ENCODE results near the gene CASK. TPM values are rescaled to one million over a fixed set of nuclear protein-coding genes. Genes with fewer than 3 reads are reported as not detected.

Gene CASK
- total and polyA plus RNA-seq, 8 donors, result 4.7 to 42.5 (median 22.9) TPM

- WGBS, 2 donors, result 95 to 98% methylated on average over 2 of the region's 2 CpGs
These were observed 191.1 kb downstream of the CASK start for GRCh38 chrX:41732260-41732659.

DNA sequence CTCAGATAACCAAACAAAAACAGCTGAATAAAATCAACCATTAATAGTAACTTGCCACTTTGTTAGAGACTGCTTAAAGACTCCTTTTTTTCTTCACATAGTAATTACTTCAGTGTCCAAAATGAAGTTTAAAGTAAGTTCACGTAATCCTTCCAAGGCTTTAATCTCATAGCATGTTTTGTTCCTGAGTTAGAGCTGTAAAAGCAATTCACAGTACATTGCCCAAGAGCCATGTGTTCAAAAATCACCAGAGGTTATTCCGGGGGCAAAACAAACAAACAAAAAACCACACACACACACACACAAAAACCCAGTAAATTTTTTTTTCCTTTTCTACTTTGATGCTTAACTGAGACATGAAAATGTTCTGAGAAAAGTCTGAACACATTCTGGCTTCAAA, 193.3 kb downstream of the CASK start:
- Histone ChIP-seq H3K9me3 (no peaks in the 10 kb centered on the region), H3K27ac (no peak overlapping the region), H3K27me3 (peaks cover 0 to 1% (median 0%) of the 10 kb centered on the region in 4 donors), H3K36me3 (no peaks in the 10 kb centered on the region), H3K4me1 (no peaks in the 10 kb centered on the region), H3K4me3 (no peak overlapping the region)
- FAIRE-seq, result no peak
- no peak for DNase-seq
- TF ChIP-seq, protein P1, sequence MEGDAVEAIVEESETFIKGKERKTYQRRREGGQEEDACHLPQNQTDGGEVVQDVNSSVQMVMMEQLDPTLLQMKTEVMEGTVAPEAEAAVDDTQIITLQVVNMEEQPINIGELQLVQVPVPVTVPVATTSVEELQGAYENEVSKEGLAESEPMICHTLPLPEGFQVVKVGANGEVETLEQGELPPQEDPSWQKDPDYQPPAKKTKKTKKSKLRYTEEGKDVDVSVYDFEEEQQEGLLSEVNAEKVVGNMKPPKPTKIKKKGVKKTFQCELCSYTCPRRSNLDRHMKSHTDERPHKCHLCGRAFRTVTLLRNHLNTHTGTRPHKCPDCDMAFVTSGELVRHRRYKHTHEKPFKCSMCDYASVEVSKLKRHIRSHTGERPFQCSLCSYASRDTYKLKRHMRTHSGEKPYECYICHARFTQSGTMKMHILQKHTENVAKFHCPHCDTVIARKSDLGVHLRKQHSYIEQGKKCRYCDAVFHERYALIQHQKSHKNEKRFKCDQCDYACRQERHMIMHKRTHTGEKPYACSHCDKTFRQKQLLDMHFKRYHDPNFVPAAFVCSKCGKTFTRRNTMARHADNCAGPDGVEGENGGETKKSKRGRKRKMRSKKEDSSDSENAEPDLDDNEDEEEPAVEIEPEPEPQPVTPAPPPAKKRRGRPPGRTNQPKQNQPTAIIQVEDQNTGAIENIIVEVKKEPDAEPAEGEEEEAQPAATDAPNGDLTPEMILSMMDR (IDR thresholded peaks at IDR 0.05), result no peak
- intact Hi-C loops (cut with DNase I), result no loop called here
- 71% methylated on average over 2 of the region's 2 CpGs for WGBS, 2 donors
- ATAC-seq, result no peak

More at GRCh38 chrX:41732260-41732659, 191.1 kb downstream of the CASK start:
- no peak for DNase-seq
- TF ChIP-seq, protein P1 (IDR thresholded peaks at IDR 0.05), result no peak
- peaks cover 0 to 5% (median 2%) of the 10 kb centered on the region in 4 donors for H3K27me3 ChIP-seq
- H3K27ac ChIP-seq, result no peak overlapping the region
- no peaks in the 10 kb centered on the region for H3K4me1 ChIP-seq
- no peaks in the 10 kb centered on the region for H3K9me3 ChIP-seq
- intact Hi-C loops (cut with DNase I), result no loop called here
- no peak overlapping the region for H3K4me3 ChIP-seq
- FAIRE-seq, result no peak
- ATAC-seq, result no peak
- no peaks in the 10 kb centered on the region for H3K36me3 ChIP-seq

- ATAC-seq (no peak), DNase-seq (no peak), FAIRE-seq (peak; percentile 13)
- Histone ChIP-seq H3K9me3 (no peaks in the 10 kb centered on the region), H3K27ac (no peak overlapping the region), H3K36me3 (no peaks in the 10 kb centered on the region), H3K4me1 (no peaks in the 10 kb centered on the region), H3K4me3 (no peak overlapping the region), H3K27me3 (no peaks in the 10 kb centered on the region)
- 66 to 92% methylated on average over 3 of the region's 3 CpGs for WGBS, 2 donors
- TF ChIP-seq, protein P1 (IDR thresholded peaks at IDR 0.05), result no peak
- intact Hi-C loops (cut with DNase I), result no loop called here
These were observed 195.2 kb downstream of the CASK start for GRCh38 chrX:41728125-41728524.

GRCh38 chrX:41723826-41724225, 199.5 kb downstream of the CASK start, which contains the start of gene GPR82:
Gene GPR82 (plus strand): TSS chrX:41724181. CDS start chrX:41727027, 2,846 bp downstream.
- Histone ChIP-seq H3K4me1 (no peaks in the 10 kb centered on the region), H3K9me3 (no peaks in the 10 kb centered on the region), H3K36me3 (no peaks in the 10 kb centered on the region), H3K27ac (no peak within 1 kb of the TSS), H3K4me3 (no peak within 1 kb of the TSS), H3K27me3 (peaks cover 0 to 7% (median 0%) of the 10 kb centered on the region in 4 donors)
- intact Hi-C loops (cut with DNase I), result no loop called here
- TF ChIP-seq, protein P1 (IDR thresholded peaks at IDR 0.05), result no peak
- 34 to 47% methylated on average over 2 of the region's 2 CpGs for WGBS, 2 donors
- DNase-seq (no peak), FAIRE-seq (no peak), ATAC-seq (no peak)

- no peak overlapping the region for H3K27ac ChIP-seq
- H3K4me1 ChIP-seq, result no peaks in the 10 kb centered on the region
- no peaks in the 10 kb centered on the region for H3K9me3 ChIP-seq
- ATAC-seq, result peak in 1 of 4 donors; percentile 12
- peaks cover 0 to 7% (median 0%) of the 10 kb centered on the region in 4 donors for H3K27me3 ChIP-seq
- FAIRE-seq, result peak; percentile 9
- intact Hi-C loops (cut with DNase I), result no loop called here
- TF ChIP-seq, protein P1 (IDR thresholded peaks at IDR 0.05), result no peak
- WGBS, 2 donors, result 59 to 83% methylated on average over 3 of the region's 3 CpGs
- no peak overlapping the region for H3K4me3 ChIP-seq
- H3K36me3 ChIP-seq, result no peaks in the 10 kb centered on the region
- no peak for DNase-seq
These were observed 200.3 kb downstream of the CASK start for GRCh38 chrX:41722816-41723618.
